GM12878 (cell line): Measurements from ENCODE around the gene PSMD1. TPM values are rescaled to one million over a fixed set of nuclear protein-coding genes. Genes with fewer than 3 reads are reported as not detected.

Experiments used
- ATAC-seq: fragments of 200-7000 bp; cut with Tn5 transposase; 3 replicates; pipeline ENCODE4 v1.9.1; 2020; ENCODE audit warnings: mild to moderate bottlenecking, moderate library complexity
- BruUV-seq: library from RNA; stranded (reverse); fragments of 400-500 nt; replicated peaks from 2 replicates; lab custom pipeline; 2021; lab: Mats Ljungman, UMichigan
- CTCF ChIA-PET: fragments of 300-600 bp; sonication (Branson Sonifier 250); formaldehyde crosslinking; extraction: SDS; loops from one replicate; lab custom pipeline; 2021; ENCODE audit warnings: inconsistent platforms; lab: Yijun Ruan, JAX
- POLR2A ChIA-PET: fragments of 350-600 bp; formaldehyde crosslinking; extraction: SDS; loops from one replicate; lab custom pipeline; 2021; ENCODE audit warnings: inconsistent platforms; lab: Charles Lee
- RAD21 ChIA-PET: fragments of 300-600 bp; sonication (Branson Sonifier 250); formaldehyde crosslinking; loops from one replicate; lab custom pipeline; 2023; ENCODE audit warnings: antibody characterized with exemption; ENCODE audit not compliant: unreplicated experiment; lab: Charles Lee
- SMC1A ChIA-PET: fragments of 300-600 bp; sonication (Branson Sonifier 250); formaldehyde crosslinking; loops from one replicate; lab custom pipeline; 2023; ENCODE audit not compliant: unreplicated experiment, uncharacterized antibody; lab: Charles Lee
- DNase-seq: peaks from one replicate; pipeline ENCODE4 v3.0.0-alpha.2; 2011; ENCODE audit warnings: low read depth, low spot score
- FAIRE-seq: peaks from 3 replicates; lab custom pipeline; 2011; peaks lifted over from hg19 to GRCh38; lab: Jason Lieb, UNC
- H2AFZ ChIP-seq: 2 replicates; pipeline ENCODE4 v1.6.0; 2011; ENCODE audit warnings: low read depth, low read length, control low read depth; ENCODE audit not compliant: control insufficient read depth
- H3K27ac ChIP-seq: 2 replicates; pipeline ENCODE4 v1.5.1; 2011; ENCODE audit warnings: control low read depth; ENCODE audit not compliant: control insufficient read depth, insufficient read depth
- H3K27me3 ChIP-seq, 2 experiments: replicated peaks in 1 of 2; 2 replicates each; pipeline versions ENCODE4 v1.6.0 to v1.6.1; 2011; ENCODE audit warnings: low read length in 1 of 2; ENCODE audit not compliant: control insufficient read depth in 2 of 2, insufficient read depth in 2 of 2
- H3K36me3 ChIP-seq, 2 experiments: 2 replicates each; pipeline ENCODE4 v1.5.1; 2011; ENCODE audit warnings: low read length in 1 of 2; ENCODE audit not compliant: control insufficient read depth in 2 of 2, insufficient read depth in 2 of 2
- H3K4me1 ChIP-seq: 2 replicates; pipeline ENCODE4 v1.6.1; 2011; ENCODE audit warnings: mild to moderate bottlenecking, low read length, moderate library complexity, mixed read lengths; ENCODE audit not compliant: control insufficient read depth, insufficient read depth
- H3K4me2 ChIP-seq: 2 replicates; pipeline ENCODE4 v1.6.0; 2011; ENCODE audit warnings: control low read depth; ENCODE audit not compliant: control insufficient read depth, insufficient read depth
- H3K4me3 ChIP-seq: fragments of 200-600 bp; sonication (generic); 2 replicates; pipeline ENCODE4 v1.5.1; 2016
- H3K79me2 ChIP-seq: 2 replicates; pipeline ENCODE4 v1.6.0; 2011; ENCODE audit warnings: low read length; ENCODE audit not compliant: control insufficient read depth, insufficient read depth
- H3K9ac ChIP-seq: 2 replicates; pipeline ENCODE4 v1.8.0; 2011; ENCODE audit warnings: low read length, control low read depth, mixed read lengths; ENCODE audit not compliant: control insufficient read depth, insufficient read depth
- H3K9me3 ChIP-seq: replicated peaks from 3 replicates; pipeline ENCODE4 v1.5.1; 2011; ENCODE audit warnings: mild to moderate bottlenecking, low read length; ENCODE audit not compliant: control insufficient read depth, insufficient read depth
- H4K20me1 ChIP-seq: 2 replicates; pipeline ENCODE4 v1.6.0; 2011; ENCODE audit not compliant: control insufficient read depth, insufficient read depth
- CEBPZ ChIP-seq: fragments of 150-350 bp; IDR thresholded peaks from 2 replicates; pipeline ENCODE4 v1.6.1; 2016; ENCODE audit warnings: low read depth, low read length
- JUND ChIP-seq: IDR thresholded peaks from 2 replicates; pipeline ENCODE4 v1.6.1; 2012; ENCODE audit warnings: low read depth, mild to moderate bottlenecking, low read length, improper control_type of control experiment, moderate library complexity
- MYC ChIP-seq: IDR thresholded peaks from 2 replicates; pipeline ENCODE4 v1.6.1; 2011; ENCODE audit warnings: mild to moderate bottlenecking, low read length, moderate library complexity, inconsistent platforms; ENCODE audit not compliant: insufficient read depth, insufficient replicate concordance, insufficient read length, severe bottlenecking
- PAX5 ChIP-seq: IDR thresholded peaks from 2 replicates; pipeline ENCODE4 v1.6.1; 2011; ENCODE audit warnings: low read depth, low read length, borderline replicate concordance
- RBBP5 ChIP-seq: fragments of 200-600 bp; sonication (generic); conservative IDR thresholded peaks from 2 replicates; pipeline ENCODE4 v1.6.1; 2016
- SIN3A ChIP-seq: IDR thresholded peaks from 2 replicates; pipeline ENCODE4 v1.6.1; 2012; ENCODE audit warnings: low read depth, low read length, improper control_type of control experiment
- STAT1 ChIP-seq: fragments of 450-650 bp; conservative IDR thresholded peaks from 2 replicates; pipeline ENCODE4 v1.6.1; 2014; ENCODE audit warnings: antibody characterized with exemption, mild to moderate bottlenecking
- STAT3 ChIP-seq: IDR thresholded peaks from 2 replicates; pipeline ENCODE4 v1.6.1; 2011; ENCODE audit warnings: low read depth, low read length, improper control_type of control experiment
- WGBS: methylation state at CpG from one replicate; pipeline ENCODE4 v1.1.6; 2016; ENCODE audit warnings: low lambda C conversion rate; ENCODE audit not compliant: insufficient replicate concordance, insufficient coverage; ENCODE audit errors: missing lambda C conversion rate; 5-methylcytosine and 5-hydroxymethylcytosine counted together
- in situ Hi-C: fragments of 300-500 bp; cut with MboI; formaldehyde crosslinking; loops from 9 replicates; pipeline ENCODE4 v1.14.3; 2018; ENCODE audit warnings: mixed read lengths
- intact Hi-C: fragments of 100-400 bp; cut with micrococcal nuclease; formaldehyde crosslinking; loops from one replicate; pipeline ENCODE4 v1.14.2; 2022; ENCODE audit not compliant: unreplicated experiment
- polyA plus RNA-seq, 11 experiments: library from polyadenylated mRNA; depleted of rRNA in 4 of 11; unstranded in 6 of 11; stranded (reverse) in 5 of 11; fragments of >200 nt; fragmentation: Nextera tagmentation in 4 of 11; fragmentation: Illumina TruSeq in 1 of 11; extraction: Ambion mirVana in 4 of 11; extraction: Trizol in 1 of 11; gene quantifications; 1 replicate in 1 of 11; 2 replicates in 10 of 11; pipeline versions ENCODE4 v1.2.1 to v1.2.3, GENCODE V29; 2011 to 2016; ENCODE audit warnings: inconsistent platforms in 2 of 11, missing spikeins in 2 of 11, low read depth in 1 of 11
- small RNA-seq: library from RNA; depleted of rRNA; stranded (forward); fragments of <200 nt; gene quantifications from one replicate; pipeline ENCODE3, GENCODE V24; 2014
- total RNA-seq, 4 experiments: library from RNA; depleted of rRNA in 3 of 4; stranded (reverse); fragments of >200 nt in 3 of 4; fragmentation: Illumina TruSeq in 1 of 4; extraction: Trizol in 1 of 4; gene quantifications; 2 replicates each; pipeline versions ENCODE4 v1.2.1 to v1.2.3, GENCODE V29; 2013 to 2021
- TF ChIP-seq, protein P1 (sequence below): IDR thresholded peaks from 2 replicates; pipeline ENCODE4 v1.6.1; 2011; ENCODE audit warnings: borderline replicate concordance, low read depth, mild to moderate bottlenecking, moderate library complexity, low read length; ENCODE audit not compliant: insufficient read depth, poor library complexity, severe bottlenecking

Gene PSMD1
- total and polyA plus RNA-seq, 10 of the 15 experiments (the other 5 are each of a cell fraction or from before 2014, with no cell fraction given) = 87.4 to 220 (median 139) TPM

- ATAC-seq = peak; percentile 26; the same call in 2 of the 3 replicates
- peaks cover 0 to 2% of the 10 kb centered on the region in 2 experiments; a peak in 1 of 4 replicates for H3K36me3 ChIP-seq
- TSS peak; percentile 98 for BruUV-seq
- H3K4me3 ChIP-seq = no peak overlapping the region
- ChIA-PET CTCF (interaction anchor here (1.0 to 1.2 kb wide), 3 partner anchors 117 to 184 kb away, joined by 3 to 4 read pairs (median 4); no protein-coding TSS in a partner anchor), RAD21 (interaction anchor here (0.6 to 3.7 kb wide), 4 partner anchors 41 to 178 kb away, joined by 3 to 26 read pairs (median 4); no protein-coding TSS in a partner anchor), POLR2A (interaction anchor here (1.1 to 1.5 kb wide), 2 partner anchors 25 to 171 kb away, joined by 3 read pairs; no protein-coding TSS in a partner anchor), SMC1A (interaction anchor here (0.9 to 3.6 kb wide), 5 partner anchors 11 to 185 kb away, joined by 3 to 20 read pairs (median 4); no protein-coding TSS in a partner anchor)
- no peak overlapping the region for H2AFZ ChIP-seq
- FAIRE-seq = no peak
- intact Hi-C loops = no loop called here
- no peak overlapping the region for H3K4me2 ChIP-seq
- H3K79me2 ChIP-seq = no peaks in the 10 kb centered on the region
- WGBS = 87% methylated on average over 3 of the region's 3 CpGs
- no peaks in the 10 kb centered on the region for H3K27me3 ChIP-seq
- 0 out of 2 replicates have a peak, but pooled peaks cover 3% of the 10 kb centered on the region for H3K4me1 ChIP-seq
- H3K9ac ChIP-seq = no peak overlapping the region
- no peak for DNase-seq
- in situ Hi-C loops = no loop called here
- H4K20me1 ChIP-seq = no peaks in the 10 kb centered on the region
- no peaks in the 10 kb centered on the region for H3K9me3 ChIP-seq
- TF ChIP-seq SIN3A = no peak
- no peak for TF ChIP-seq JUND
- TF ChIP-seq, protein P1, sequence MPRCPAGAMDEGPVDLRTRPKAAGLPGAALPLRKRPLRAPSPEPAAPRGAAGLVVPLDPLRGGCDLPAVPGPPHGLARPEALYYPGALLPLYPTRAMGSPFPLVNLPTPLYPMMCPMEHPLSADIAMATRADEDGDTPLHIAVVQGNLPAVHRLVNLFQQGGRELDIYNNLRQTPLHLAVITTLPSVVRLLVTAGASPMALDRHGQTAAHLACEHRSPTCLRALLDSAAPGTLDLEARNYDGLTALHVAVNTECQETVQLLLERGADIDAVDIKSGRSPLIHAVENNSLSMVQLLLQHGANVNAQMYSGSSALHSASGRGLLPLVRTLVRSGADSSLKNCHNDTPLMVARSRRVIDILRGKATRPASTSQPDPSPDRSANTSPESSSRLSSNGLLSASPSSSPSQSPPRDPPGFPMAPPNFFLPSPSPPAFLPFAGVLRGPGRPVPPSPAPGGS = no peak
- TF ChIP-seq RBBP5 = no peak
- no peak for TF ChIP-seq CEBPZ
- TF ChIP-seq STAT1 = no peak
- TF ChIP-seq PAX5 = no peak
- no peak for TF ChIP-seq STAT3
- no peak for TF ChIP-seq MYC
- peak overlapping the region; percentile 60; the same call in 1 of the 2 replicates for H3K27ac ChIP-seq
These were observed 165.1 kb downstream of the PSMD1 start for GRCh38 chr2:231221761-231222160.

Small RNAs within 50 kb of the gene (small RNA-seq; reads per million reads assigned to genes)
- not detected for gene RNU1-93P

Other genes with a start within 250 kb of the PSMD1 start
- 110 and 131 TPM in 2 replicates for gene ITM2C, start 191.9 kb upstream of the PSMD1 start, total RNA-seq (2014; rRNA removed)
- 102 and 110 TPM in 2 replicates for gene ITM2C, start 191.9 kb upstream of the PSMD1 start, total RNA-seq (2014; rRNA removed; fragmentation: Illumina TruSeq; extraction: Trizol)
- gene ITM2C, start 191.9 kb upstream of the PSMD1 start, total RNA-seq (2021) = 155 and 167 TPM in 2 replicates
- 57.5 and 96.3 TPM in 2 replicates for gene ITM2C, start 191.9 kb upstream of the PSMD1 start, polyA plus RNA-seq (2011; rRNA removed)
- 82.9 and 170 TPM in 2 replicates for gene ITM2C, start 191.9 kb upstream of the PSMD1 start, polyA plus RNA-seq (2014; fragmentation: Illumina TruSeq; extraction: Trizol)
- 10 to 100 TPM in 1 of 2 experiments, 1 to 10 TPM in 1; 5.4 to 16.9 TPM for gene ITM2C, start 191.9 kb upstream of the PSMD1 start, polyA plus RNA-seq (2014; fragmentation: Nextera tagmentation; extraction: Ambion mirVana)
- gene ITM2C, start 191.9 kb upstream of the PSMD1 start, polyA plus RNA-seq (2014; rRNA removed) = 185 and 204 TPM in 2 replicates
- 100 to 1,000 TPM; 191 to 195 TPM for gene ITM2C, start 191.9 kb upstream of the PSMD1 start, polyA plus RNA-seq (2016; fragmentation: Nextera tagmentation; extraction: Ambion mirVana)
- gene GPR55, start 131.6 kb upstream of the PSMD1 start, total RNA-seq (2014; rRNA removed) = 11.2 and 12.3 TPM in 2 replicates
- gene GPR55, start 131.6 kb upstream of the PSMD1 start, total RNA-seq (2014; rRNA removed; fragmentation: Illumina TruSeq; extraction: Trizol) = 18.1 and 19.2 TPM in 2 replicates
- gene GPR55, start 131.6 kb upstream of the PSMD1 start, total RNA-seq (2021) = 26.8 and 30.1 TPM in 2 replicates
- gene GPR55, start 131.6 kb upstream of the PSMD1 start, polyA plus RNA-seq (2011; rRNA removed) = 16.5 and 26.9 TPM in 2 replicates
- gene GPR55, start 131.6 kb upstream of the PSMD1 start, polyA plus RNA-seq (2014; fragmentation: Illumina TruSeq; extraction: Trizol) = 20.4 and 24.4 TPM in 2 replicates
- 1 to 10 TPM; 2.1 to 5.5 TPM for gene GPR55, start 131.6 kb upstream of the PSMD1 start, polyA plus RNA-seq (2014; fragmentation: Nextera tagmentation; extraction: Ambion mirVana)
- 23.4 and 23.5 TPM in 2 replicates for gene GPR55, start 131.6 kb upstream of the PSMD1 start, polyA plus RNA-seq (2014; rRNA removed)
- 10 to 100 TPM; 12.6 to 13.2 TPM for gene GPR55, start 131.6 kb upstream of the PSMD1 start, polyA plus RNA-seq (2016; fragmentation: Nextera tagmentation; extraction: Ambion mirVana)
- gene SPATA3, start 60.7 kb upstream of the PSMD1 start, total RNA-seq (2014; rRNA removed) = not detected in 2 replicates
- not detected in 2 replicates for gene SPATA3, start 60.7 kb upstream of the PSMD1 start, total RNA-seq (2014; rRNA removed; fragmentation: Illumina TruSeq; extraction: Trizol)
- 0.19 TPM in 1 of 2 replicates, not detected in the other for gene SPATA3, start 60.7 kb upstream of the PSMD1 start, total RNA-seq (2021)
- gene SPATA3, start 60.7 kb upstream of the PSMD1 start, polyA plus RNA-seq (2011; rRNA removed) = not detected in 2 replicates
- gene SPATA3, start 60.7 kb upstream of the PSMD1 start, polyA plus RNA-seq (2014; fragmentation: Illumina TruSeq; extraction: Trizol) = not detected in 2 replicates
- gene SPATA3, start 60.7 kb upstream of the PSMD1 start, polyA plus RNA-seq (2014; fragmentation: Nextera tagmentation; extraction: Ambion mirVana) = not detected
- 0.22 TPM in 1 of 2 replicates, not detected in the other for gene SPATA3, start 60.7 kb upstream of the PSMD1 start, polyA plus RNA-seq (2014; rRNA removed)
- gene SPATA3, start 60.7 kb upstream of the PSMD1 start, polyA plus RNA-seq (2016; fragmentation: Nextera tagmentation; extraction: Ambion mirVana) = not detected
- under 0.01 TPM in 1 of 2 replicates, not detected in the other for gene C2orf72, start 19.3 kb upstream of the PSMD1 start, total RNA-seq (2014; rRNA removed)
- not detected in 2 replicates for gene C2orf72, start 19.3 kb upstream of the PSMD1 start, total RNA-seq (2014; rRNA removed; fragmentation: Illumina TruSeq; extraction: Trizol)
- 0.08 and 0.18 TPM in 2 replicates for gene C2orf72, start 19.3 kb upstream of the PSMD1 start, total RNA-seq (2021)
- gene C2orf72, start 19.3 kb upstream of the PSMD1 start, polyA plus RNA-seq (2011; rRNA removed) = 0.23 and 0.29 TPM in 2 replicates
- not detected in 2 replicates for gene C2orf72, start 19.3 kb upstream of the PSMD1 start, polyA plus RNA-seq (2014; fragmentation: Illumina TruSeq; extraction: Trizol)
- gene C2orf72, start 19.3 kb upstream of the PSMD1 start, polyA plus RNA-seq (2014; fragmentation: Nextera tagmentation; extraction: Ambion mirVana) = not detected
- 0.03 TPM in 1 of 2 replicates, not detected in the other for gene C2orf72, start 19.3 kb upstream of the PSMD1 start, polyA plus RNA-seq (2014; rRNA removed)
- not detected for gene C2orf72, start 19.3 kb upstream of the PSMD1 start, polyA plus RNA-seq (2016; fragmentation: Nextera tagmentation; extraction: Ambion mirVana)
- gene HTR2B, start 68.2 kb downstream of the PSMD1 start, total RNA-seq (2014; rRNA removed) = 0.05 and 0.06 TPM in 2 replicates
- 0.13 and 0.23 TPM in 2 replicates for gene HTR2B, start 68.2 kb downstream of the PSMD1 start, total RNA-seq (2014; rRNA removed; fragmentation: Illumina TruSeq; extraction: Trizol)
- 0.13 and 0.19 TPM in 2 replicates for gene HTR2B, start 68.2 kb downstream of the PSMD1 start, total RNA-seq (2021)
- 0.03 TPM in 1 of 2 replicates, not detected in the other for gene HTR2B, start 68.2 kb downstream of the PSMD1 start, polyA plus RNA-seq (2011; rRNA removed)
- 0.14 and 0.16 TPM in 2 replicates for gene HTR2B, start 68.2 kb downstream of the PSMD1 start, polyA plus RNA-seq (2014; fragmentation: Illumina TruSeq; extraction: Trizol)
- under 1 TPM; 0.20 to 0.35 TPM for gene HTR2B, start 68.2 kb downstream of the PSMD1 start, polyA plus RNA-seq (2014; fragmentation: Nextera tagmentation; extraction: Ambion mirVana)
- gene HTR2B, start 68.2 kb downstream of the PSMD1 start, polyA plus RNA-seq (2014; rRNA removed) = 0.10 and 0.15 TPM in 2 replicates
- gene HTR2B, start 68.2 kb downstream of the PSMD1 start, polyA plus RNA-seq (2016; fragmentation: Nextera tagmentation; extraction: Ambion mirVana) = 1 to 10 TPM in 1 of 2 experiments, under 1 TPM in 1; 0.91 to 1.2 TPM
- gene ARMC9, start 141.8 kb downstream of the PSMD1 start, total RNA-seq (2014; rRNA removed) = 9.3 and 10.1 TPM in 2 replicates
- gene ARMC9, start 141.8 kb downstream of the PSMD1 start, total RNA-seq (2014; rRNA removed; fragmentation: Illumina TruSeq; extraction: Trizol) = 8.9 and 10.4 TPM in 2 replicates
- gene ARMC9, start 141.8 kb downstream of the PSMD1 start, total RNA-seq (2021) = 10.9 and 11.5 TPM in 2 replicates
- 7.6 and 8.9 TPM in 2 replicates for gene ARMC9, start 141.8 kb downstream of the PSMD1 start, polyA plus RNA-seq (2011; rRNA removed)
- 8.4 and 10.3 TPM in 2 replicates for gene ARMC9, start 141.8 kb downstream of the PSMD1 start, polyA plus RNA-seq (2014; fragmentation: Illumina TruSeq; extraction: Trizol)
- 1 to 10 TPM; 3.8 to 6.5 TPM for gene ARMC9, start 141.8 kb downstream of the PSMD1 start, polyA plus RNA-seq (2014; fragmentation: Nextera tagmentation; extraction: Ambion mirVana)
- 9.2 and 11.2 TPM in 2 replicates for gene ARMC9, start 141.8 kb downstream of the PSMD1 start, polyA plus RNA-seq (2014; rRNA removed)
- gene ARMC9, start 141.8 kb downstream of the PSMD1 start, polyA plus RNA-seq (2016; fragmentation: Nextera tagmentation; extraction: Ambion mirVana) = 10 to 100 TPM; 21.4 to 21.8 TPM